ENCODE measurements around the gene MERTK. TPM values are rescaled to one million over a fixed set of nuclear protein-coding genes. Genes with fewer than 3 reads are reported as not detected.
"Not testable (repeated sequence)": the region's sequence is repeated elsewhere in the genome, so short reads cannot be mapped to it uniquely, and the experiment has no call there.

MERTK gene
- total RNA-seq, 1 experiment from 2014 or later = not detected

DNA sequence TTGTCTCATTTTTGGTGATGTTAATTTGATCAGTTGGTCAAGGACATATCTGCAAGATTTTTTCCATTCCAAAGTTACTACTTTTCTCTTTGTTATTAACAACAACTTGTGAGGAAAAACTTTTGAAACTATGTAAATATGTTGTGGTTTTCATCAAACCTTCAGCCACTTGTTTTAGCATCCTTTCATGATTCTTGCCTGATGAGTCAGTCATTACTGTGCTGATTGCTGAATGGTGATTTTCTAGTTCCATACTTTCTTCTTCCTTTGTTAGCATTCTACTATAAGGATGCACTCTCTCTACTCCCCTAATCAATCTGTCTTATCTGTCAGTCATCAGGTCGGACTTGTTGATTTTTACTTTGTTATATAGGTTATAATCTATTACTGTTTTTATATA lies 167.6 kb downstream of the MERTK start:
- H3K4me2 ChIP-seq (ENCODE audit: low read depth, low read length, poor library complexity, severe bottlenecking) = no peak overlapping the region
- H3K36me3 ChIP-seq (ENCODE audit: insufficient read depth, low read length) = peaks cover 55% of the 10 kb centered on the region

DNA sequence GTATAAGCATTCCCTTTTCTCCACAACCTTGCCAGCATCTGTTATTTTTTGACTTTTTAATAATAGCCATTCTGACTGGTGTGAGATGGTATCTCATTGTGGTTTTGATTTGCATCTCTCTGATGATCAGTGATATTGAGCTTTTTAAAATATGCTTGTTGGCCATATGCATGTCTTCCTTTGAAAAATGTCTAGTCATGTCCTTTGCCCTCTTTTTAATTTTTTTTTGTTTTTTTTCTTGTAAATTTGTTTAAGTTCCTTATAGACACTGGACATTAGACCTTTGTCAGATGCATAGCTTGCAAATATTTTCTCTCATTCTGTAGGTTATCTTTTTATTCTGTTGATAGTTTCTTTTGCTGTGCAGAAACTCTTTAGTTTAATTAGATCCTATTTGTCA lies 171.4 kb downstream of the MERTK start:
- H3K27ac ChIP-seq (ENCODE audit: low read length); H3K9me3 ChIP-seq (ENCODE audit: low read length); H3K27me3 ChIP-seq (ENCODE audit: low read length); H3K4me3 ChIP-seq (ENCODE audit: low read length); H3K9ac ChIP-seq (ENCODE audit: low read length); H2AFZ ChIP-seq (ENCODE audit: low read length); DNase-seq; H3K4me2 ChIP-seq (ENCODE audit: low read depth, low read length, poor library complexity, severe bottlenecking); H3K9me2 ChIP-seq (replicated peaks; ENCODE audit: insufficient read depth, low read length); H4K20me1 ChIP-seq (ENCODE audit: insufficient read depth, low read depth, low read length): not testable (repeated sequence)
- H3K79me2 ChIP-seq (ENCODE audit: low read length) = peaks cover 57% of the 10 kb centered on the region
- H3K36me3 ChIP-seq (ENCODE audit: insufficient read depth, low read length) = peaks cover 42% of the 10 kb centered on the region
- H3K4me1 ChIP-seq (ENCODE audit: low read length) = peaks cover 23% of the 10 kb centered on the region

More for the DNA sequence above, 167.6 kb downstream of the MERTK start:
- H3K9me2 ChIP-seq (replicated peaks; ENCODE audit: insufficient read depth, low read length) = no peaks in the 10 kb centered on the region
- H3K4me1 ChIP-seq (ENCODE audit: low read length) = no peaks in the 10 kb centered on the region; the same call in 1 of the 2 replicates
- no peak overlapping the region for H3K9ac ChIP-seq (ENCODE audit: low read length)
- no peak overlapping the region for H3K27ac ChIP-seq (ENCODE audit: low read length)
- H3K79me2 ChIP-seq (ENCODE audit: low read length) = peaks cover 58% of the 10 kb centered on the region
- no peak for DNase-seq
- no peak overlapping the region for H3K4me3 ChIP-seq (ENCODE audit: low read length)
- H4K20me1 ChIP-seq (ENCODE audit: insufficient read depth, low read depth, low read length) = no peaks in the 10 kb centered on the region
- no peaks in the 10 kb centered on the region for H3K9me3 ChIP-seq (ENCODE audit: low read length)
- no peaks in the 10 kb centered on the region for H3K27me3 ChIP-seq (ENCODE audit: low read length)
- no peak overlapping the region for H2AFZ ChIP-seq (ENCODE audit: low read length)

DNA sequence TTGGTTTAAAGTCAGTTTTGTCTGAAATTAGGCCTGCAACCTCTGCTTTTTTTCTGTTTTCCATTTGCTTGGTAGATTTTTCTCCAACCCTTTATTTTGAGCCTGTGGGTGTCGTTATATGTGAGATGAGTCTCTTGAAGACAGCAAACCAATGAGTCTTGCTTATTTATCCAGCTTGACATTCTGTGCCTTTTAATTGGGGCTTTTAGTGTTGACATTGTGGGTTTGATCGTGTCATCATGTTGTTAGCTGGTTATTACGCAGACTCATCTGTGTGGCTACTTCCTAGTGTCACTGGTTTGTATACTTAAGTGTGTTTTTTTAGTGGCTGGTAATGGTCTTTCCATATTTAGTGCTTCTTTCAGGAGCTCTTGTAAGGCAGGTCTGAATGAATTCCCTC lies 175.5 kb downstream of the MERTK start:
- no peaks in the 10 kb centered on the region for H3K9me3 ChIP-seq (ENCODE audit: low read length)
- 0 out of 2 replicates have a peak overlapping the region, but pooled peaks have one; percentile 4 for H3K27ac ChIP-seq (ENCODE audit: low read length)
- no peaks in the 10 kb centered on the region for H3K27me3 ChIP-seq (ENCODE audit: low read length)
- no peak overlapping the region for H2AFZ ChIP-seq (ENCODE audit: low read length)
- H3K4me1 ChIP-seq (ENCODE audit: low read length) = peaks cover 48% of the 10 kb centered on the region
- peaks cover 20% of the 10 kb centered on the region for H3K36me3 ChIP-seq (ENCODE audit: insufficient read depth, low read length)
- H3K4me2 ChIP-seq (ENCODE audit: low read depth, low read length, poor library complexity, severe bottlenecking) = peak overlapping the region; percentile 24
- H3K9ac ChIP-seq (ENCODE audit: low read length) = no peak overlapping the region
- H3K79me2 ChIP-seq (ENCODE audit: low read length) = peaks cover 63% of the 10 kb centered on the region
- H4K20me1 ChIP-seq (ENCODE audit: insufficient read depth, low read depth, low read length) = no peaks in the 10 kb centered on the region
- H3K9me2 ChIP-seq (replicated peaks; ENCODE audit: insufficient read depth, low read length) = no peaks in the 10 kb centered on the region
- no peak overlapping the region for H3K4me3 ChIP-seq (ENCODE audit: low read length)
- no peak for DNase-seq

DNA sequence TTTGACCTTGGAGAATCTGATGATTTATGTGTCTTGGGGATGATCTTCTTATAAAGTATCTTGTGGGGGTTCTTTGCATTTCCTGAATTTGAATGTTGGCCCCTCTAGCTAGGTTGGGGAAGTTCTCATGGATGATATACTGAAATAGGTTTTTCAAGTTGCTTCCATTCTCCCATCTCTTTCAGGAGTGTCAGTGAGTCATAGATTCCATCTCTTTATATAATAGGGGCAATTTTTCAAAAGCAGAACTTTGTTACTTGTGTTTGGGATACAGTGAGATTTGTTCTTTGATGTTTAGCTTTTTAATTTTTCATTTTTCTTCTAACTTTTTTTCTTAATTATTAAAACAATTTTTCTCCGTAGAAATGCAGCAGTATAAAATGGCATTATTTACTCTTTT lies 176.1 kb downstream of the MERTK start:
- Histone ChIP-seq H3K9me3 (ENCODE audit: low read length) (no peaks in the 10 kb centered on the region), H3K27me3 (ENCODE audit: low read length) (no peaks in the 10 kb centered on the region), H3K36me3 (ENCODE audit: insufficient read depth, low read length) (peaks cover 17% of the 10 kb centered on the region), H3K4me2 (ENCODE audit: low read depth, low read length, poor library complexity, severe bottlenecking) (peak overlapping the region; percentile 24), H3K4me1 (ENCODE audit: low read length) (peaks cover 48% of the 10 kb centered on the region), H3K27ac (ENCODE audit: low read length) (0 out of 2 replicates have a peak overlapping the region, but pooled peaks have one; percentile 4), H3K9ac (ENCODE audit: low read length) (no peak overlapping the region), H3K4me3 (ENCODE audit: low read length) (no peak overlapping the region), H3K79me2 (ENCODE audit: low read length) (peaks cover 63% of the 10 kb centered on the region), H4K20me1 (ENCODE audit: insufficient read depth, low read depth, low read length) (no peaks in the 10 kb centered on the region), H3K9me2 (replicated peaks; ENCODE audit: insufficient read depth, low read length) (no peaks in the 10 kb centered on the region), H2AFZ (ENCODE audit: low read length) (no peak overlapping the region)
- no peak for DNase-seq

DNA sequence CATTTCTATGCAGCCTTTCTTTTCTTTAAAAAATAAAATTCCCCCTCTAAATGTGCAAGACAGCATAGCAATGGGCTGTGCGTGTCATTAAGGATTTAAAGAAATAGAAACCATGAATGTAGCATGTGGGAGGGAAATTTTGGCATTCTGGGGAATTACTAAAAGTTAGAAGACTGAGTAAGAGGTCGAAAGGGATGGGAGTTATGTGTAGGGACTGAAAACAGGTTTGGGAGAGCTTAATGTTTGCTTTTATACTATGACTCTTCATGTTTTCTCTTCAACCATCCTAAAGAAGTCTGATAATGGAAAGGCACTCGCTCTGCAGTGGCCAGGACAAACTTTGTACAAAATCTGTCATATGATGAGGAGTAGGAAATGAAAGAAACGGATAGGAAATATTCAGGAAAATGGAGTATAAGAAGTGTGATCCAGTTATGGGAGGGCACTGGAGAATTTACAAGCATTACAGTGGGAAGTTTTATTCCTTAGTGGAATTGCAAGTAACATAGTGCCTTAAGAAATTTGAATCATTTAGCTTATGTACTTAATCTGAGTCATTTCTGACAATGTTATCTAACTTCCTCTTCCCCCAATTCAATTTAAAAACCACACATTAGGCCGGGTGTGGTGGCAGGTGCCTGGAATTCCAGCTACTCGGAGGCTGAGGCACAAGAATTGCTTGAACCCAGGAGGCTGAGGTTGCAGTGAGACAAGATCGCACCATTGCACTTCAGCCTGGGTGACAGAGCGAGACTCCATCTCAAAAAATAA lies 177.3 kb downstream of the MERTK start:
- H3K4me2 ChIP-seq (ENCODE audit: low read depth, low read length, poor library complexity, severe bottlenecking) = peak overlapping the region; percentile 1
- no peak overlapping the region for H3K9ac ChIP-seq (ENCODE audit: low read length)
- H3K79me2 ChIP-seq (ENCODE audit: low read length) = peaks cover 54% of the 10 kb centered on the region
- no peak overlapping the region for H3K4me3 ChIP-seq (ENCODE audit: low read length)
- peaks cover 48% of the 10 kb centered on the region for H3K4me1 ChIP-seq (ENCODE audit: low read length)
- DNase-seq = no peak
- H3K9me3 ChIP-seq (ENCODE audit: low read length) = no peaks in the 10 kb centered on the region
- H3K36me3 ChIP-seq (ENCODE audit: insufficient read depth, low read length) = peaks cover 16% of the 10 kb centered on the region
- H3K9me2 ChIP-seq (replicated peaks; ENCODE audit: insufficient read depth, low read length) = no peaks in the 10 kb centered on the region
- no peaks in the 10 kb centered on the region for H4K20me1 ChIP-seq (ENCODE audit: insufficient read depth, low read depth, low read length)
- no peak overlapping the region for H2AFZ ChIP-seq (ENCODE audit: low read length)
- 0 out of 2 replicates have a peak overlapping the region, but pooled peaks have one; percentile 0 for H3K27ac ChIP-seq (ENCODE audit: low read length)
- H3K27me3 ChIP-seq (ENCODE audit: low read length) = no peaks in the 10 kb centered on the region

DNA sequence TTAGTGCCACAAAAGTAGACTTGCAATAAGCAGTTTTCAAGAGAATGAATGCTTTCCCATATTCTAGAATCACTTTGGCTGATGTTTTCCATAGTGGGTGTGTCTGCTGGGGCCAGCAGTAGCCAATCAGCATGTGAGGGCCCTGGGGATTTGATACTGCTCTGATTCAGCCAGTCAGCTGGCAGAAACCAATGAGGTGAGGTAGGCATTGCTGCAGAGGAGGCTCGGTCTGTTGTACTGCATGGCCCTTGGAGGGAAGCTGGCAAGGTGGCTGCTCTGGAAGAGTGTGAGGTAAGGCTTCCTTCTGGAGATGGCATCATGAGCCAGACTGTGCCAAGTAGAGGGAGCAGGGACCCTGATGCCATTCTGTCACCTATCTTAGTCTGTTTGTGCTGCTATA lies 179.4 kb downstream of the MERTK start:
- peaks cover 28% of the 10 kb centered on the region for H3K36me3 ChIP-seq (ENCODE audit: insufficient read depth, low read length)
- peaks cover 41% of the 10 kb centered on the region for H3K79me2 ChIP-seq (ENCODE audit: low read length)
- peaks cover 36% of the 10 kb centered on the region for H3K4me1 ChIP-seq (ENCODE audit: low read length)
- H3K9me3 ChIP-seq (ENCODE audit: low read length) = no peaks in the 10 kb centered on the region
- peak; percentile 66 for DNase-seq
- no peaks in the 10 kb centered on the region for H3K27me3 ChIP-seq (ENCODE audit: low read length)
- no peaks in the 10 kb centered on the region for H4K20me1 ChIP-seq (ENCODE audit: insufficient read depth, low read depth, low read length)
- no peak overlapping the region for H3K9ac ChIP-seq (ENCODE audit: low read length)
- no peak overlapping the region for H2AFZ ChIP-seq (ENCODE audit: low read length)
- no peak overlapping the region for H3K4me2 ChIP-seq (ENCODE audit: low read depth, low read length, poor library complexity, severe bottlenecking)
- H3K4me3 ChIP-seq (ENCODE audit: low read length) = no peak overlapping the region
- H3K27ac ChIP-seq (ENCODE audit: low read length) = no peak overlapping the region
- no peaks in the 10 kb centered on the region for H3K9me2 ChIP-seq (replicated peaks; ENCODE audit: insufficient read depth, low read length)

Small RNA genes within 50 kb of the gene (small RNA-seq; reads per million reads assigned to genes)
- gene RN7SL297P = not detected

Other genes with a start within 250 kb of the MERTK start
- 101 and 106 TPM in 2 replicates for gene ANAPC1, start 14.4 kb upstream of the MERTK start, total RNA-seq (2014; rRNA removed; shearing (Covaris generic); ENCODE audit: low replicate concordance)
- 12.8 and 25.5 TPM in 2 replicates for gene TMEM87B, start 156.7 kb downstream of the MERTK start, total RNA-seq (2014; rRNA removed; shearing (Covaris generic); ENCODE audit: low replicate concordance)
- gene FBLN7, start 239.8 kb downstream of the MERTK start, total RNA-seq (2014; rRNA removed; shearing (Covaris generic); ENCODE audit: low replicate concordance) = 0.07 TPM in 2 replicates